ENCODE measurements around the gene HUNK.

The HUNK gene

DNA sequence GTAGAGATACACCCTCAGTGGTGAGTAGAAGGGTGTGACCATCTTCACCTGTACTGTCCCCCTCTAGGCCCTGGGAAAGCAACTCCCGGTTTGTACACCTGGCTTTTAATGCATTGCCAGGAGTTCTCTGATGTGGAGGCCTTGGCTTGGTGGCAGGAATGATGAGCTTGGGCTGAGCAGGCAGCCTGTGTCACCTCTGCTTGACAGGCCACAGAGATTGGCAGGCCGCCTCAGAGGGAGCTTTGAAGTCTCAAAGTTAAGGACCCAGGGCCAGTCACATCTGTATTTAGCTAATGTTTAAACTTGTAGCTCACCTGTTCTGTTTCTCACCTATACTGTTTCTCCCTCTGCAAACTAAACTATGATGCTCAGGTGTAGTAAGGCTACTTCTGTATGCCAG is 28.5 kb downstream of the HUNK start:
- TF ChIP-seq TAF1 (IDR thresholded peaks at IDR 0.05; ENCODE audit: low read depth) = no peak

DNA sequence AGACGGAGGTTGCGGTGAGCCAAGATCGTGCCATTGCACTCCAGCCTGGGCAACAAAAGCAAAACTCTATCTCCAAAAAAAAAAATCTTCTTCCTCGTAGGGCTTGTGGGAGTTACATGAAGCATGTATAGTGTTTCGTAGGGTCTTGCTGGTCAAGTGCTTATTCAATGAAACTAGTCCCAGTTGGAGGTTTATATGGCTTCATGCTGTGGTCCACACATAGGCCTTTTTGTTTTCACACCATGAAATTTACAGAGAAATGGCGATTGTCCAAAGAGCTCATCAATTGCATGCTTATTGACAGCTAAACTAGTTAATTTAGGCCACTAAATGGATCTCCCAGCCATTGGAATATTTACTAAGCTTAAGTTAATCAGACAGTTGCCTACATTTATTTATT is 29.6 kb downstream of the HUNK start:
- TF ChIP-seq FOXM1 (IDR thresholded peaks at IDR 0.05; ENCODE audit: borderline replicate concordance, low read depth) (no peak), CREB1 (IDR thresholded peaks at IDR 0.05; ENCODE audit: low read depth) (no peak), TEAD4 (IDR thresholded peaks at IDR 0.05) (no peak), RAD21 (IDR thresholded peaks at IDR 0.05; ENCODE audit: low read depth) (no peak), USF1 (IDR thresholded peaks at IDR 0.05) (no peak), TAF1 (IDR thresholded peaks at IDR 0.05; ENCODE audit: low read depth) (no peak), EGR1 (IDR thresholded peaks at IDR 0.05) (no peak), ZBTB7A (IDR thresholded peaks at IDR 0.05; ENCODE audit: low read depth) (no peak), CEBPB (IDR thresholded peaks at IDR 0.05) (no peak), EP300 (IDR thresholded peaks at IDR 0.05; ENCODE audit: borderline replicate concordance) (no peak), TCF12 (IDR thresholded peaks at IDR 0.05; ENCODE audit: low read depth) (no peak), YY1 (IDR thresholded peaks at IDR 0.05; ENCODE audit: low read depth) (no peak), NFIC (IDR thresholded peaks at IDR 0.05) (no peak)
- TF ChIP-seq, protein P1, sequence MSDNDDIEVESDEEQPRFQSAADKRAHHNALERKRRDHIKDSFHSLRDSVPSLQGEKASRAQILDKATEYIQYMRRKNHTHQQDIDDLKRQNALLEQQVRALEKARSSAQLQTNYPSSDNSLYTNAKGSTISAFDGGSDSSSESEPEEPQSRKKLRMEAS (IDR thresholded peaks at IDR 0.05) = no peak
- TF ChIP-seq, protein P2, sequence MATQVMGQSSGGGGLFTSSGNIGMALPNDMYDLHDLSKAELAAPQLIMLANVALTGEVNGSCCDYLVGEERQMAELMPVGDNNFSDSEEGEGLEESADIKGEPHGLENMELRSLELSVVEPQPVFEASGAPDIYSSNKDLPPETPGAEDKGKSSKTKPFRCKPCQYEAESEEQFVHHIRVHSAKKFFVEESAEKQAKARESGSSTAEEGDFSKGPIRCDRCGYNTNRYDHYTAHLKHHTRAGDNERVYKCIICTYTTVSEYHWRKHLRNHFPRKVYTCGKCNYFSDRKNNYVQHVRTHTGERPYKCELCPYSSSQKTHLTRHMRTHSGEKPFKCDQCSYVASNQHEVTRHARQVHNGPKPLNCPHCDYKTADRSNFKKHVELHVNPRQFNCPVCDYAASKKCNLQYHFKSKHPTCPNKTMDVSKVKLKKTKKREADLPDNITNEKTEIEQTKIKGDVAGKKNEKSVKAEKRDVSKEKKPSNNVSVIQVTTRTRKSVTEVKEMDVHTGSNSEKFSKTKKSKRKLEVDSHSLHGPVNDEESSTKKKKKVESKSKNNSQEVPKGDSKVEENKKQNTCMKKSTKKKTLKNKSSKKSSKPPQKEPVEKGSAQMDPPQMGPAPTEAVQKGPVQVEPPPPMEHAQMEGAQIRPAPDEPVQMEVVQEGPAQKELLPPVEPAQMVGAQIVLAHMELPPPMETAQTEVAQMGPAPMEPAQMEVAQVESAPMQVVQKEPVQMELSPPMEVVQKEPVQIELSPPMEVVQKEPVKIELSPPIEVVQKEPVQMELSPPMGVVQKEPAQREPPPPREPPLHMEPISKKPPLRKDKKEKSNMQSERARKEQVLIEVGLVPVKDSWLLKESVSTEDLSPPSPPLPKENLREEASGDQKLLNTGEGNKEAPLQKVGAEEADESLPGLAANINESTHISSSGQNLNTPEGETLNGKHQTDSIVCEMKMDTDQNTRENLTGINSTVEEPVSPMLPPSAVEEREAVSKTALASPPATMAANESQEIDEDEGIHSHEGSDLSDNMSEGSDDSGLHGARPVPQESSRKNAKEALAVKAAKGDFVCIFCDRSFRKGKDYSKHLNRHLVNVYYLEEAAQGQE (IDR thresholded peaks at IDR 0.05; ENCODE audit: low read depth) = no peak

- no peak for TF ChIP-seq TCF12 (IDR thresholded peaks at IDR 0.05; ENCODE audit: low read depth)
- TF ChIP-seq YY1 (IDR thresholded peaks at IDR 0.05; ENCODE audit: low read depth) = no peak
- no peak for TF ChIP-seq TAF1 (IDR thresholded peaks at IDR 0.05; ENCODE audit: low read depth)
- no peak for TF ChIP-seq ZBTB7A (IDR thresholded peaks at IDR 0.05; ENCODE audit: low read depth)
- TF ChIP-seq, protein P2 (IDR thresholded peaks at IDR 0.05; ENCODE audit: low read depth) = no peak
- TF ChIP-seq TEAD4 (IDR thresholded peaks at IDR 0.05) = no peak
- TF ChIP-seq CREB1 (IDR thresholded peaks at IDR 0.05; ENCODE audit: low read depth) = no peak
- no peak for TF ChIP-seq USF1 (IDR thresholded peaks at IDR 0.05)
- no peak for TF ChIP-seq RAD21 (IDR thresholded peaks at IDR 0.05; ENCODE audit: low read depth)
- no peak for TF ChIP-seq EGR1 (IDR thresholded peaks at IDR 0.05)
- no peak for TF ChIP-seq CEBPB (IDR thresholded peaks at IDR 0.05)
- no peak for TF ChIP-seq FOXM1 (IDR thresholded peaks at IDR 0.05; ENCODE audit: borderline replicate concordance, low read depth)
- TF ChIP-seq NFIC (IDR thresholded peaks at IDR 0.05) = no peak
Observed at GRCh38 chr21:31903896-31904295, 31.1 kb downstream of the HUNK start.

- TF ChIP-seq NFIC (IDR thresholded peaks at IDR 0.05) (no peak), EGR1 (IDR thresholded peaks at IDR 0.05) (no peak), CREB1 (IDR thresholded peaks at IDR 0.05; ENCODE audit: low read depth) (no peak), TAF1 (IDR thresholded peaks at IDR 0.05; ENCODE audit: low read depth) (no peak), YY1 (IDR thresholded peaks at IDR 0.05; ENCODE audit: low read depth) (no peak), RAD21 (IDR thresholded peaks at IDR 0.05; ENCODE audit: low read depth) (no peak), CEBPB (IDR thresholded peaks at IDR 0.05) (no peak), USF1 (IDR thresholded peaks at IDR 0.05) (no peak)
- TF ChIP-seq, protein P2 (IDR thresholded peaks at IDR 0.05; ENCODE audit: low read depth) = no peak
- TF ChIP-seq, protein P1 (IDR thresholded peaks at IDR 0.05) = no peak
Observed at GRCh38 chr21:31905503-31906451, 33.0 kb downstream of the HUNK start.
